Neuron (in vitro differentiated cells): Measurements from ENCODE around the gene CYP3A4.

Experiments
- H2AFZ ChIP-seq: one replicate; pipeline ENCODE4 v1.6.1; 2013; ENCODE audit warnings: low read depth, mild to moderate bottlenecking, inconsistent platforms, low read length, moderate library complexity
- H3K27me3 ChIP-seq: one replicate; pipeline ENCODE4 v1.6.1; 2013; ENCODE audit warnings: low read length; ENCODE audit not compliant: insufficient read depth
- H3K36me3 ChIP-seq: one replicate; pipeline ENCODE4 v1.6.1; 2013; ENCODE audit warnings: low read length; ENCODE audit not compliant: insufficient read depth
- H3K4me1 ChIP-seq: one replicate; pipeline ENCODE4 v1.6.1; 2013; ENCODE audit warnings: low read length; ENCODE audit not compliant: insufficient read depth
- H3K4me3 ChIP-seq: 2 replicates; pipeline ENCODE4 v1.5.1; 2013; ENCODE audit warnings: mild to moderate bottlenecking, low read length, moderate library complexity
- H3K9me3 ChIP-seq: one replicate; pipeline ENCODE4 v1.6.1; 2013; ENCODE audit warnings: low read length

The CYP3A4 gene

GRCh38 chr7:99784007-99784406 is at the start of gene CYP3A4:
Gene CYP3A4 (minus strand): TSS chr7:99784184. CDS start chr7:99784081, 103 bp downstream.
- no peak within 1 kb of the TSS for H2AFZ ChIP-seq

GRCh38 chr7:99833289-99833877 is 49.4 kb upstream of the CYP3A4 start:
- Histone ChIP-seq H2AFZ (no peak overlapping the region), H3K27me3 (peaks cover 5% of the 10 kb centered on the region), H3K36me3 (no peaks in the 10 kb centered on the region), H3K4me3 (no peak overlapping the region), H3K9me3 (no peaks in the 10 kb centered on the region), H3K4me1 (no peaks in the 10 kb centered on the region)

More at GRCh38 chr7:99784007-99784406, at the start of gene CYP3A4:
- H3K4me1 ChIP-seq: no peaks in the 10 kb centered on the region
- peaks cover 6% of the 10 kb centered on the region for H3K27me3 ChIP-seq
- no peaks in the 10 kb centered on the region for H3K9me3 ChIP-seq
- H3K4me3 ChIP-seq: no peak within 1 kb of the TSS
- no peaks in the 10 kb centered on the region for H3K36me3 ChIP-seq

GRCh38 chr7:99831595-99831994 is 47.6 kb upstream of the CYP3A4 start:
- H2AFZ ChIP-seq: no peak overlapping the region
- H3K9me3 ChIP-seq: no peaks in the 10 kb centered on the region
- no peak overlapping the region for H3K4me3 ChIP-seq
- H3K4me1 ChIP-seq: no peaks in the 10 kb centered on the region
- H3K27me3 ChIP-seq: peaks cover 3% of the 10 kb centered on the region
- H3K36me3 ChIP-seq: no peaks in the 10 kb centered on the region

GRCh38 chr7:99829524-99830160 is 45.7 kb upstream of the CYP3A4 start:
- no peaks in the 10 kb centered on the region for H3K9me3 ChIP-seq
- no peaks in the 10 kb centered on the region for H3K36me3 ChIP-seq
- H2AFZ ChIP-seq: no peak overlapping the region
- H3K27me3 ChIP-seq: peaks cover 3% of the 10 kb centered on the region
- H3K4me3 ChIP-seq: no peak overlapping the region
- H3K4me1 ChIP-seq: no peaks in the 10 kb centered on the region

- peaks cover 3% of the 10 kb centered on the region for H3K27me3 ChIP-seq
- no peaks in the 10 kb centered on the region for H3K36me3 ChIP-seq
- H3K9me3 ChIP-seq: no peaks in the 10 kb centered on the region
- H2AFZ ChIP-seq: no peak overlapping the region
- H3K4me3 ChIP-seq: no peak overlapping the region
- no peaks in the 10 kb centered on the region for H3K4me1 ChIP-seq
Measured at GRCh38 chr7:99828811-99829210, 44.8 kb upstream of the CYP3A4 start.

GRCh38 chr7:99827040-99827778 is 43.2 kb upstream of the CYP3A4 start:
- Histone ChIP-seq H3K36me3 (no peaks in the 10 kb centered on the region), H3K4me1 (no peaks in the 10 kb centered on the region), H3K4me3 (no peak overlapping the region), H3K9me3 (no peaks in the 10 kb centered on the region), H3K27me3 (peaks cover 3% of the 10 kb centered on the region), H2AFZ (no peak overlapping the region)

- Histone ChIP-seq H3K4me1 (no peaks in the 10 kb centered on the region), H3K9me3 (no peaks in the 10 kb centered on the region), H3K27me3 (peaks cover 3% of the 10 kb centered on the region), H3K36me3 (no peaks in the 10 kb centered on the region), H2AFZ (no peak overlapping the region), H3K4me3 (no peak overlapping the region)
Measured at GRCh38 chr7:99825873-99826272, 41.9 kb upstream of the CYP3A4 start.

GRCh38 chr7:99825452-99825851 is 41.5 kb upstream of the CYP3A4 start:
- Histone ChIP-seq H3K4me1 (no peaks in the 10 kb centered on the region), H2AFZ (no peak overlapping the region), H3K9me3 (no peaks in the 10 kb centered on the region), H3K4me3 (no peak overlapping the region), H3K27me3 (peaks cover 1% of the 10 kb centered on the region), H3K36me3 (no peaks in the 10 kb centered on the region)

- Histone ChIP-seq H3K9me3 (no peaks in the 10 kb centered on the region), H2AFZ (no peak overlapping the region), H3K27me3 (no peaks in the 10 kb centered on the region), H3K36me3 (no peaks in the 10 kb centered on the region), H3K4me3 (no peak overlapping the region), H3K4me1 (no peaks in the 10 kb centered on the region)
Measured at GRCh38 chr7:99824091-99824490, 40.1 kb upstream of the CYP3A4 start.

GRCh38 chr7:99822731-99823718 is 39.0 kb upstream of the CYP3A4 start:
- Histone ChIP-seq H3K27me3 (no peaks in the 10 kb centered on the region), H2AFZ (no peak overlapping the region), H3K4me3 (no peak overlapping the region), H3K9me3 (no peaks in the 10 kb centered on the region), H3K4me1 (no peaks in the 10 kb centered on the region), H3K36me3 (no peaks in the 10 kb centered on the region)

- Histone ChIP-seq H3K4me1 (no peaks in the 10 kb centered on the region), H2AFZ (no peak overlapping the region), H3K4me3 (no peak overlapping the region), H3K36me3 (no peaks in the 10 kb centered on the region), H3K27me3 (no peaks in the 10 kb centered on the region), H3K9me3 (no peaks in the 10 kb centered on the region)
Measured at GRCh38 chr7:99820408-99821027, 36.5 kb upstream of the CYP3A4 start.

- Histone ChIP-seq H3K4me1 (no peaks in the 10 kb centered on the region), H3K27me3 (no peaks in the 10 kb centered on the region), H3K4me3 (no peak overlapping the region), H2AFZ (no peak overlapping the region), H3K9me3 (no peaks in the 10 kb centered on the region), H3K36me3 (no peaks in the 10 kb centered on the region)
Measured at GRCh38 chr7:99808766-99809165, 24.8 kb upstream of the CYP3A4 start.
